Neural cell (in vitro differentiated cells): ENCODE results near the gene LMAN2L. TPM values are rescaled to one million over a fixed set of nuclear protein-coding genes. Genes with fewer than 3 reads are reported as not detected.

Experiments
- H2AFZ ChIP-seq: fragments of 200-600, 300-800 bp; sonication (generic), shearing (Covaris generic); 2 replicates; pipeline ENCODE4 v1.6.0; 2014; ENCODE audit warnings: low read depth, mild to moderate bottlenecking, antibody characterized with exemption, low read length, moderate library complexity
- H3F3A ChIP-seq: fragments of 200-600 bp; shearing (Covaris generic); 2 replicates; pipeline ENCODE4 v1.6.1; 2016; ENCODE audit warnings: mild to moderate bottlenecking, moderate library complexity, mixed read lengths, antibody characterized with exemption, low read length; ENCODE audit not compliant: insufficient read depth, poor library complexity, severe bottlenecking
- H3K27ac ChIP-seq: fragments of 200-600, 300-800 bp; sonication (generic), shearing (Covaris generic); 2 replicates; pipeline ENCODE4 v1.5.1; 2014; ENCODE audit warnings: mild to moderate bottlenecking, low read length, moderate library complexity
- H3K27me3 ChIP-seq: fragments of 300-800, 200-600 bp; sonication (generic), shearing (Covaris generic); 2 replicates; pipeline ENCODE4 v1.6.0; 2014; ENCODE audit warnings: mild to moderate bottlenecking, low read depth, low read length, moderate library complexity; ENCODE audit not compliant: insufficient read depth
- H3K36me3 ChIP-seq: fragments of 300-800, 200-600 bp; sonication (generic), shearing (Covaris generic); 2 replicates; pipeline ENCODE4 v1.5.1; 2014; ENCODE audit warnings: mild to moderate bottlenecking, antibody characterized with exemption, low read length, moderate library complexity; ENCODE audit not compliant: insufficient read depth
- H3K4me2 ChIP-seq: fragments of 300-800, 200-600 bp; sonication (generic), shearing (Covaris generic); 2 replicates; pipeline ENCODE4 v1.6.0; 2014; ENCODE audit warnings: mild to moderate bottlenecking, low read length
- H3K4me3 ChIP-seq: fragments of 300-800, 200-600 bp; sonication (generic), shearing (Covaris generic); 2 replicates; pipeline ENCODE4 v1.5.1; 2014; ENCODE audit warnings: mild to moderate bottlenecking, low read length, moderate library complexity
- H3K79me2 ChIP-seq: fragments of 200-600 bp; shearing (Covaris generic); replicated peaks from 2 replicates; pipeline ENCODE4 v1.6.0; 2014; ENCODE audit warnings: mild to moderate bottlenecking, low read length, moderate library complexity; ENCODE audit not compliant: insufficient read depth
- H3K9ac ChIP-seq: fragments of 300-800, 200-600 bp; sonication (generic), shearing (Covaris generic); 2 replicates; pipeline ENCODE4 v1.6.1; 2016; ENCODE audit warnings: mild to moderate bottlenecking, low read length, mixed read lengths
- H3K9me2 ChIP-seq: fragments of 200-600 bp; shearing (Covaris generic); 2 replicates; pipeline ENCODE4 v1.6.1; 2016; ENCODE audit warnings: mild to moderate bottlenecking, low read length, mixed read lengths; ENCODE audit not compliant: insufficient read depth
- H3K9me3 ChIP-seq: fragments of 200-600, 300-800 bp; sonication (generic), shearing (Covaris generic); 2 replicates; pipeline ENCODE4 v1.6.1; 2016; ENCODE audit warnings: mild to moderate bottlenecking, mixed run types, low read length, moderate library complexity, mixed read lengths
- H4K20me1 ChIP-seq: fragments of 200-600 bp; shearing (Covaris generic); 2 replicates; pipeline ENCODE4 v1.6.1; 2016; ENCODE audit warnings: mild to moderate bottlenecking, mixed run types; ENCODE audit not compliant: insufficient read depth
- CTCF ChIP-seq: fragments of 450-650 bp; IDR thresholded peaks from 2 replicates; pipeline ENCODE4 v1.5.1; 2014; ENCODE audit warnings: antibody characterized with exemption, mild to moderate bottlenecking, moderate library complexity; ENCODE audit not compliant: poor library complexity, severe bottlenecking
- EP300 ChIP-seq: fragments of 450-650 bp; conservative IDR thresholded peaks from 2 replicates; pipeline ENCODE4 v1.6.1; 2014; ENCODE audit warnings: antibody characterized with exemption, mild to moderate bottlenecking, moderate library complexity; ENCODE audit not compliant: poor library complexity, severe bottlenecking
- EZH2 ChIP-seq: fragments of 200-600, 300-800 bp; shearing (Covaris generic), sonication (generic); IDR thresholded peaks from 2 replicates; pipeline ENCODE4 v1.6.1; 2014; ENCODE audit warnings: antibody characterized with exemption, low read length, borderline replicate concordance, mild to moderate bottlenecking; ENCODE audit not compliant: insufficient read depth, poor library complexity, severe bottlenecking
- MXI1 ChIP-seq: fragments of 450-650 bp; conservative IDR thresholded peaks from 2 replicates; pipeline ENCODE4 v1.6.1; 2014; ENCODE audit warnings: antibody characterized with exemption, mild to moderate bottlenecking; ENCODE audit not compliant: poor library complexity, severe bottlenecking
- POLR2AphosphoS5 ChIP-seq: IDR thresholded peaks from 2 replicates; pipeline ENCODE4 v1.6.1; 2012
- RAD21 ChIP-seq: fragments of 450-650 bp; conservative IDR thresholded peaks from 2 replicates; pipeline ENCODE4 v1.6.1; 2014; ENCODE audit warnings: antibody characterized with exemption, mild to moderate bottlenecking, moderate library complexity
- REST ChIP-seq: IDR thresholded peaks from 2 replicates; pipeline ENCODE4 v1.6.1; 2012; ENCODE audit warnings: borderline replicate concordance
- SMC3 ChIP-seq: fragments of 450-650 bp; conservative IDR thresholded peaks from 2 replicates; pipeline ENCODE4 v1.6.1; 2014; ENCODE audit warnings: antibody characterized with exemption, mild to moderate bottlenecking, moderate library complexity; ENCODE audit not compliant: poor library complexity
- TAF1 ChIP-seq: IDR thresholded peaks from 2 replicates; pipeline ENCODE4 v1.6.1; 2012; ENCODE audit warnings: low read depth
- polyA plus RNA-seq: library from polyadenylated mRNA; depleted of rRNA; stranded (reverse); fragments of >200 nt; gene quantifications from 2 replicates; pipeline ENCODE4 v1.2.3, GENCODE V29; 2014

Gene LMAN2L
- polyA plus RNA-seq, 1 donor from 2014 or later: 41.3 TPM

- TF ChIP-seq REST: no peak
- TF ChIP-seq EP300: no peak
Observed at GRCh38 chr2:96665083-96665569, 74.7 kb downstream of the LMAN2L start (continued).

GRCh38 chr2:96664366-96664925 is 75.4 kb downstream of the LMAN2L start:
- no peak overlapping the region for H3K27ac ChIP-seq
- H3K9ac ChIP-seq: no peak overlapping the region
- H3K27me3 ChIP-seq: no peaks in the 10 kb centered on the region
- no peaks in the 10 kb centered on the region for H3K9me3 ChIP-seq
- H3K4me3 ChIP-seq: no peak overlapping the region
- no peaks in the 10 kb centered on the region for H3F3A ChIP-seq
- no peaks in the 10 kb centered on the region for H4K20me1 ChIP-seq
- no peaks in the 10 kb centered on the region for H3K9me2 ChIP-seq
- H3K79me2 ChIP-seq: no peaks in the 10 kb centered on the region
- no peak overlapping the region for H3K4me2 ChIP-seq
- no peaks in the 10 kb centered on the region for H3K36me3 ChIP-seq
- TF ChIP-seq EZH2 (no peak), EP300 (no peak), TAF1 (no peak), RAD21 (no peak), SMC3 (no peak), POLR2AphosphoS5 (no peak), MXI1 (no peak), CTCF (no peak), REST (no peak)
- no peak overlapping the region for H2AFZ ChIP-seq
